Effector memory CD4-positive, alpha-beta T cell (primary cell): ENCODE results near the gene CUEDC1.

Experiments used
- DNase-seq, 3 donors: peaks; one replicate each; pipeline ENCODE4 v3.0.0-alpha.2; 2020
- H3K27ac ChIP-seq: 2 replicates; pipeline ENCODE4 v1.7.0; 2013; ENCODE audit warnings: mild to moderate bottlenecking, low read length, moderate library complexity; ENCODE audit not compliant: insufficient read depth, poor library complexity, severe bottlenecking
- H3K27me3 ChIP-seq: replicated peaks from 2 replicates; pipeline ENCODE4 v1.7.0; 2013; ENCODE audit warnings: mild to moderate bottlenecking, low read length; ENCODE audit not compliant: insufficient read depth, control insufficient read depth, poor library complexity, severe bottlenecking
- H3K36me3 ChIP-seq: 2 replicates; pipeline ENCODE4 v1.7.0; 2013; ENCODE audit warnings: mild to moderate bottlenecking, low read length, moderate library complexity; ENCODE audit not compliant: control insufficient read depth, insufficient read depth
- H3K4me1 ChIP-seq: 2 replicates; pipeline ENCODE4 v1.7.0; 2013; ENCODE audit warnings: low read length, mild to moderate bottlenecking; ENCODE audit not compliant: control insufficient read depth, insufficient read depth, poor library complexity, severe bottlenecking
- H3K4me3 ChIP-seq: 2 replicates; pipeline ENCODE4 v1.7.0; 2013; ENCODE audit warnings: low read length, low read depth, mild to moderate bottlenecking; ENCODE audit not compliant: insufficient read depth, poor library complexity, severe bottlenecking
- H3K9me3 ChIP-seq: 2 replicates; pipeline ENCODE4 v1.7.0; 2013; ENCODE audit warnings: mild to moderate bottlenecking, low read length, moderate library complexity; ENCODE audit not compliant: control insufficient read depth

Gene CUEDC1

DNA sequence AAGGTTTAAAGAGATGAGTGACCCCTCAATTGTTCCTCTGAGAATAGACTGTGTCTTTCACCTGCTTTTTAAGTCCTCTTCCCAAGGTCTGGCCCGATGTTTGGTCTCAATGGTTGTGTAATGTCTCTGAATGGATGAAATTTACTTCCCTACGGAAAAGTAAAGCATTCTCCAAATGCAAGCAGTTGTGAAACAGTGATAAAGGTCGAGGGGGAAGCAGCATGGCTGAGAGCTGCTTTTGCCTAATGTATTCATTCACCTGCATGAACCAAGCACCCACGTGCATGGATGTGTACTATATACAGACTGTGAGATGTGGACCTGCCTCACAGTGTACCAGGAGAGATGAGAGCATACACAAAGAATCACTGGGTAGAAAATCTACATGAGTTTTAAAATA is 116.8 kb downstream of the CUEDC1 start:
- no peak for DNase-seq
- H3K4me3 ChIP-seq: no peak overlapping the region
- no peaks in the 10 kb centered on the region for H3K9me3 ChIP-seq
- no peaks in the 10 kb centered on the region for H3K4me1 ChIP-seq
- H3K27me3 ChIP-seq: no peaks in the 10 kb centered on the region
- H3K36me3 ChIP-seq: peaks cover 26% of the 10 kb centered on the region
- H3K27ac ChIP-seq: no peak overlapping the region

DNA sequence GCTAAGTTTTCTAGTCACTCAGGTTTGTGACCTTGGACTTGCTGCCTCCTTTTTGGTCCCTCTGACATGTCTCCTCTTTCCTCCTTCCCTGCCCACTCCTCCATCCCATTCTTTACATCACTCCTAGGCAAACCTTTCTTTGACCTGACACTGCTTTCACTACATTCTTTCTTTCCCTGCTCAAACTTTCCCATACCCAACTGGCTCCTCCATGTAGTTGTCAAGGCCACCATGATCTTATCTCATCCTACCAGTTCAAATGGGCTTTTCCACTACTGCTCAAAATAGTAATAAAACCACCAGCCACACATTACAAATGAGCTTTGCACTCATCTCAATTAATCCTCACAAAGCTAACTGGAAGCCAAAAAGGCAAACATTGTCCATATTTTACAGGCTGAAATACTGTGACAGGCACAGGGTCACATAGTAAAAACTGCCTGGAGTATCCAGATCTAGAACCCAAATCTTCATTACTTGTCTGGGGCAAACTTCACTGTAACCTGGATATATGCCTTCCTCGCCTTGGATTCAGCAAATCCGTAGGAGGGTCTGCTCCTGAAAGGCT is 119.8 kb downstream of the CUEDC1 start:
- H3K27ac ChIP-seq: no peak overlapping the region
- H3K4me1 ChIP-seq: peaks cover 4% of the 10 kb centered on the region
- H3K9me3 ChIP-seq: no peaks in the 10 kb centered on the region
- no peak overlapping the region for H3K4me3 ChIP-seq
- no peaks in the 10 kb centered on the region for H3K27me3 ChIP-seq
- no peak for DNase-seq
- peaks cover 16% of the 10 kb centered on the region for H3K36me3 ChIP-seq

DNA sequence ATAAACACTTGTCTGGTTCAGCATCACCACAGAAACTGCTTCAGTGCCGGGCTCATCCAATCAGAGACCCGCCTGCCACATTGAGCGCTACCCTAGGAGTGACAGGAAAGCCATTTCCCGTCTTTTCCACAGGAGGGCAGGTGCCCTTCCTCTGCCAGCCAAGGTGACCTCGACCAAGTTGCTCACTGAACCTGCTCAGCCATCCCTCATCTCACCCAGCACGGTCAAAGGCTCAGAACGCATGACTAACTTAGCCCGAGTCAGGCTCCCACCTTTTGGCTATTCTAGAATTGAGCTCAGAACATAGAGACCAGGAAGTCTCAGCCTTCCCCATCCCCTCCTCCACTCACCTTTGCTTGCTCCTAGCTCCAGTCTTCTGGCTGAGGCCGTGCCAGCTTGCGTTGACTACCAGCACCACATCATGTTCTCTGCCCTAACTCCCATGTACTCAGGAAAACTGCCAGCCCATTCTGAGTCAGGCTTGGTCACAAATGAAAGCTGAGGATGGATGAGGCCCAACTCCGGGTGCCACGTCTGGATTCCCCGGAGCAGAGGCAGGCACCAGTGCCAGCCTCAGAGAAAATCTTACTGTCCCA is 121.0 kb downstream of the CUEDC1 start:
- Histone ChIP-seq H3K9me3 (no peaks in the 10 kb centered on the region), H3K27me3 (no peaks in the 10 kb centered on the region), H3K36me3 (peaks cover 10% of the 10 kb centered on the region), H3K4me1 (peaks cover 4% of the 10 kb centered on the region), H3K4me3 (no peak overlapping the region), H3K27ac (no peak overlapping the region)
- no peak for DNase-seq

DNA sequence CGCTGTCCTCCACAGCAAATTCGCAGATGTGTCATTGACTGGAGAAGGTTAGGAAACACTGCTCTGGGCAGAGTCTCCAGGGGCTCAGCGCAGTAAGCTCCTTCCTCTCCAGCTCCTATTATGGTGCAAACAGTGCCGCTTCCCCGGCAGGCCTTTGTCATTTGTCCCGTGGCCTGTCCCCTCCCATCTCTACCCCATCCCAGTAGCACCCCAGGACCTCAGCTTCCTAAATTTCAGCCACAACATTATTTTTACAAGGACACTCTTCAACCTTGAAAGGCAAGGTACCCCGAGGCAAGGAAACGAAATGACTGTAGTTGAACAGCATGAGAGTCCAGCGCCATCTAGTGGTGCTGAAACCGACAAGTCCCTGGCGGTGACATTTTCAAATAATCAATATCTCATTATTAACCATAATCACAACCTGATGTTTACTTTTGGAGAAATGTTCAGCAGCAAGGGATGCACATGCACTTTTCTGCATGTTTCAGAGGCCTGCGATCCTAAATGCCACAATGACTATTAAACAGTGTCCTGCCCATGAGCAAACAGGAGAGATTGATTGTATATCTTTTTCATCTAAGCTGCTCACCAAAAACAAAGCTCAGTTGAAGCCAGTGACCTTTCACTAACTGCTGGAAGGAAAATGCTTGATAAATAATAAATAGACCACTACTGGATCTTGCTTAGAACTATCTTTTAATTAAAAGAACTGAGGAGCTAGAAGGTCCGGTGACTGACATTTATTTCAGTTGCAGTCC is 121.9 kb downstream of the CUEDC1 start:
- peaks cover 4% of the 10 kb centered on the region for H3K4me1 ChIP-seq
- H3K36me3 ChIP-seq: peaks cover 1% of the 10 kb centered on the region
- peak overlapping the region; percentile 50 for H3K4me3 ChIP-seq
- H3K9me3 ChIP-seq: no peaks in the 10 kb centered on the region
- peak; percentile 22 to 53 (median 28) for DNase-seq
- H3K27me3 ChIP-seq: no peaks in the 10 kb centered on the region
- no peak overlapping the region for H3K27ac ChIP-seq

DNA sequence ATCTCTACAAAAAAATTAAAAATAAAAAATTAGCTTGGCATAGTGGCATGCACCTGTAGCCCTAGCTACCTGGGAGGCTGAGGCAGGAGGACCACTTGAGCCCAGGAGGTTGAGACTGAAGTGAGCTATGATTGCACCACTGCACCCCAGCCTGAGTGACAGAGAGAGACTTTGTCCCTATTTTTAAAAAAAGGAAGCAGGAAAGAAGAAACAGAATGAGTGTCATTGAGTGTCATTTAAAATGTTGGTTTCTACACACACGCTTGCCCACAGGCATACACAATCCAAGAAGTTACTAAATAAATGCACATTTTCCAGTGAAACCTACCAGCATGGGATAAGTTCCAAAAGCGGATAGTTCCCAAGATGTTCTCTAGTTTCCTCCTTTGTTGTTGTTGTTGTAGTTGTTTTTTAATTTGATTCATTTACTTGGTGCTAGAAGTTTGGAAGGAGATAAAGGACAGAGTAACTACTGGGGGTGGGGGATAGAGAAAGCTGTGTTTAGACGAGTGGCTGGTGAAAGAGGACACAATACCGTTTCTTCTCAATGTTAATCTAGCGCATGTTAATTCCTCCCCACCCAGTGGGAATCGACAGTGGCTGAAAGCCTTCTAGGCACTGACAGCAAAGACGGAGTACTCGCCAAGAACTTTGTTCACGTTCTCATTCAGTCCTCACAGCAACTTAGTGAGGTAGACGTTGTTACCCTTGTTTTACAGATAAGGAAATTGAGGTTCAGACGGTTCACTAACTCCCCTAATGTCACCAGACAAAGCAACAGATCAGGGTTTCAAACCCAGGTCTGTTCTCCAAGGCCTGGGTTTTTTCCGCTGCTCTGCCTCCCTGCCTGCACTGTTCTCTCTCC is 122.7 kb downstream of the CUEDC1 start:
- H3K27me3 ChIP-seq: no peaks in the 10 kb centered on the region
- peak overlapping the region; percentile 50 for H3K4me3 ChIP-seq
- H3K36me3 ChIP-seq: no peaks in the 10 kb centered on the region
- no peak overlapping the region for H3K27ac ChIP-seq
- H3K9me3 ChIP-seq: no peaks in the 10 kb centered on the region
- H3K4me1 ChIP-seq: peaks cover 4% of the 10 kb centered on the region
- DNase-seq: no peak

DNA sequence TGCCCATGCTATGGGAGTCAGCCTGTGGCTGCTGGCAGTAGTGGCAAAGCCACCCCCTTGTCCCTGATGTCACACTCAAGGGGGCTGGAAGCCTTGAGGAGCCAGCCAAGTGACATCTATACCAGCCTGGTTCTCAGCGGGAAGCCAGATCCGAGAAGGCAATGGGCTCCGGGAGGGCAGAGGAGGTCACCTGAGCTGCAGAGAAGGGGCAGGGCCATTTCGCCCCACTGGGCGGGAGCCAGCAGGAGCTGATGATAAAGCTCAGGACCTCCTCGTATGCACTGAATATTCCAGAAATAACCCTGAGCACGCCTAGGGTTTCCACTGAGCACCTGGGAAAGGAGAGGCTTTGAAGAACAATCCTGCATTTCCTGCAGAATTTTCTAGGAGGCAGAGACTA is 124.3 kb downstream of the CUEDC1 start:
- Histone ChIP-seq H3K4me1 (peaks cover 4% of the 10 kb centered on the region), H3K9me3 (no peaks in the 10 kb centered on the region), H3K27me3 (no peaks in the 10 kb centered on the region), H3K36me3 (no peaks in the 10 kb centered on the region), H3K4me3 (no peak overlapping the region), H3K27ac (no peak overlapping the region)
- DNase-seq: no peak

DNA sequence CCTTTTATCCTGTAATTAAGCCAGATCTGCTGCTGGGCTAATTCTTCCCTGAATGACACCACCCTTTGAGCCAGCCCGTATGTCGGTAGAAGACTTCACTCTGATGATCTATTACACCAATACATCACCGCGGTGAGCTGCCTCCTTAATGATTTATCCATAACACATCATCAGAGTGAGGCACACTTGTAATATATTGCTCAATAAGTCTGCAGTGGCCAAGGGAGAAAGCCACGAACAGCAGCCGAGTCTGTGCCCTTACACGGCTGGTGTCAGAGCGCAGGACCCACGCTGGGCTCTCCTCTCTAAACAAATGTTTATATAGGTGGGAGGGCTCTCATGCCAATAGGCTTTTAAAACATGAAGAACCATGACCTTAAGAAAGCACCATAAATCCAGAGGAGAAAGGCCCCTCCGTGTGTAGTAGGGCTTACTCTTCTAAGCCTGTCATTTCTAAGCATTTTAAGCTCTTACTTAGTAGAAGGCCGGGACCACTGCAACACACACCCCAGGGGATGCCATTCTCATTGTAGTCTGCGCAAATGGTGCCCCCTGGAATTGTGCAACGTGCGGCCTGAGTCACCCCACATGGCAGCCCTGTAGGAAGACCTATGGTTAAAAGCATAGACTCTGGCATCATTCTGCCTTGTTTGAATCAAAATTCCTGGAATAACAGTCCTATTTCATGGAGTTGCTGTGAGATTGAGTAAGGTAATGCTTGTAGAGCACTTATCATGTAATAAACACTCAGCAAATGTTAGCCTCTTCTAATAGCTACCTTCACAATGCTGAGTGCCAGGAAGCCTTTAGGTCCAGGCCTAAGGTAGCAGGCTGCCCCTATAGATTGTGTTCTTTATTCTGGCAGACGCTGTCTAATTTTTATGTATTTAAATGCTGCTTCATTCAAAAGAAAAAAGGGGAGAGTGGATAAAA is 131.5 kb downstream of the CUEDC1 start:
- Histone ChIP-seq H3K36me3 (no peaks in the 10 kb centered on the region), H3K27me3 (no peaks in the 10 kb centered on the region), H3K9me3 (no peaks in the 10 kb centered on the region), H3K4me3 (no peak overlapping the region), H3K4me1 (no peaks in the 10 kb centered on the region), H3K27ac (no peak overlapping the region)
- DNase-seq: no peak

DNA sequence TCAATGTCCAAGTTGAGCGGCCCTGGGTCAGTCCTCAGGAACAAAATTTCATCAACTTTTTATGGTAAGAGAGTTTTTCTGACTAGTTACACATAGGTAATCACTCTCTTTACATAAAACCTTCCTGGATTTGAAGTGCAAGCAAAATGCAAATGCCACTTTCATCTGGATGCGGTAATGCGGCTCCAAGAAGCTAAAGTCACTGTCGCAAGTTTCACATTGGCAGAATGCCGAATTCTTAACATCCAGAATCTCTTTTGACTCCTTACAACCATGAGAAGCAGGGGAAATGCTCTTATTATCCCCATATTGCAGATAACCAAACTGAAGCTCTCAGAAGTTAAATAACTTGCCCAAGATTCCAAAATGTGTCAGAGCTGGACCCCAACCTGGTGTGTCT is 135.3 kb downstream of the CUEDC1 start:
- Histone ChIP-seq H3K9me3 (no peaks in the 10 kb centered on the region), H3K36me3 (no peaks in the 10 kb centered on the region), H3K27ac (no peak overlapping the region), H3K4me3 (no peak overlapping the region), H3K27me3 (no peaks in the 10 kb centered on the region), H3K4me1 (no peaks in the 10 kb centered on the region)
- no peak for DNase-seq

DNA sequence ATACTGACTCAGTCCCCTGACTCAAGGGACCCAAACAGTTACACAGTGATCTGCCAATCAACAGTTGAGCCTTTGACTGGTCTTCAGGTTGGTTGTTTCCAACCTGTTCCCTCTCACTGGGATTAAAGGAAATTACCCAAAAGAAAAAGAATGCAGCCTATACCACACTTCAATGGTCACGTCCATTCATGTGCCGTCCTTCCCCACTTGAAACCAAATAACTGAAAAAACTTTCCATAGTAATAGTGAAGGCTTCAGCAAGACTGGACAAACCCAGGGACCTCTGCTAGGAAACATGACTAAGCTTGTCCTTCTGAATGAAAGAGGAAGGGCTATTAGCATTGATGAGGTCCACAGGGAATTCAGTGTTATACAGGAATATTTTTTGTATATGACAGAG is 135.9 kb downstream of the CUEDC1 start:
- H3K4me3 ChIP-seq: no peak overlapping the region
- no peaks in the 10 kb centered on the region for H3K9me3 ChIP-seq
- no peak overlapping the region for H3K27ac ChIP-seq
- no peaks in the 10 kb centered on the region for H3K4me1 ChIP-seq
- H3K36me3 ChIP-seq: no peaks in the 10 kb centered on the region
- H3K27me3 ChIP-seq: no peaks in the 10 kb centered on the region
- DNase-seq: no peak
